HG03097 (cell line): ENCODE results near the gene FTO.
A peak's percentile ranks its signal among the peaks of the same experiment; 100 is the strongest.

Experiments
- ATAC-seq: cut with Tn5 transposase; IDR thresholded peaks from one replicate; pipeline ENCODE4 v1.9.1; 2021; ENCODE audit not compliant: unreplicated experiment, low FRiP score

The FTO gene

GRCh38 chr16:53892155-53892554 is 188.2 kb downstream of the FTO start:
- ATAC-seq, result no peak

GRCh38 chr16:53893731-53894435 is 189.9 kb downstream of the FTO start:
- no peak for ATAC-seq

DNA sequence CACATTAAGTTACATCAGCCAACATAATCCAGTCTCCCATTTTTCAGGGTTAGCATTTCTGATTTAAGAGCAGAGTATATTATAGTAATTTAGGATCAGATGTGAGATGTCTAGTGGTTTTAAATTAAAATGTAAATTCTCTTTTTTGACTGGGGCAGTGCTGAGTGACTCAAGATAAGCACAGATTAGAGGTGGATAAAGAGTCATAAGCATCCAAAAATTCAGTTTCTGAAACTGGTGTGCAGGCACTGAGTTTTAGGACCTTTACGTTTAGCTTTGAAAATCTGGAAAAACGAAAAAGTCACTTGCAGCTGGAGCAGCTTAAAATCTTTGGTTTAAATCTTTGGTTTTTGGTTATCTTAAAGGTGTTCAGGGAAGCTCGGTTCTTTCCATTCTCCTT is 190.7 kb downstream of the FTO start:
- no peak for ATAC-seq

DNA sequence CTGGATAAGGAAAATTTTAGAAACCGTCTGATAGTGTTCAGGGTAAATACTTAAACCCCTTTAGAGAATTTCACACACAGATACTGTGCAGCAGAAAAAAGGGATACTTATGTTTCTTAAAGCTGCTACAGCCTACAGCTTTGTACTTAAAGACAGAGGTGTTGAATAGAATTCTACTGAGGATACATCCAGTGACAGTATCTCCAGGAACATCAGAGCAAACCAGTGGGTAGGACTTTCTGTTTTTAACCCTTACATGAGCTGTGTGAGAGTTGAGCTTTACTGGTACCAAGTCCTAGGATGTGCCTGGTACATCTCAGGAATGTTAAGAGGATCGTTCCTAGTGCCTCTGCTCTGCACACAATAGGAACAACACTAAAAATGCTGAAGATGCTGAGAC is 191.5 kb downstream of the FTO start:
- no peak for ATAC-seq

DNA sequence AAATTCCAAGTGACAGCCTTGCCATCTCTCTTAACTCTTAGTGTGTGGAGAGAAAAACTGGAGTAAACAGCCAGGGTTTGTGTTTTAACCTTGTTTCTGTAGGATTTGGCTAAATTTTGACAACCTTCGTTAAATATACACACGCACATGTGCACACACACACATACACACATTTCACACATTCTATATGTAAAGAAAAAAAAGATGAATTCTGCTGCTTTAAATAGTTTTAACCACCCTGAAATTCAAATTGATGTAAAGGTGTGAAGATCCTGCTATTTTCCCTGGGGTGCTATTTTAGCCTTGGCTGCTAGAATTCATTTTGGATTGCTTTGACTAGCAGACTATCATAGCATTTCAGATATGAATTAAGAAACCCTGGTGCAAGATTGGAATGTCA is 191.9 kb downstream of the FTO start:
- ATAC-seq, result no peak

DNA sequence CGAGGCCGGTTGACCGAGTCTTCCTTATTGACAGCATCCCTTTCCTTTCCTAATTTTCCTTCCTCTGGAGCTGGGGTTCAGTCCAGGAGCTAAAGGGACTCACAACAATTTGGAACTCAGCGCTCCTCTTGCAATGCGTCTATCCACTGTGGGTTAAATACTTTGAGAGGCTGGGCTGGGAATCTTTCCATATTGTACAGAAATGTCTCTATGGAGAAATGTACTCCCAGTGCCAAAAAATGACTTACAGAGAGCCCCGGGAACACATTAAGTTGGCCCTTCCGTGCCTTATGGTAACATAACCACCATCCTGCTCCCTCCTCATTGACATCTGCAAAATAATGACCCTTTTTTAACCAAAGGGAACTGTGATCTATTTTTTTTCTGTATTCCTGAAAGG is 192.8 kb downstream of the FTO start:
- no peak for ATAC-seq

DNA sequence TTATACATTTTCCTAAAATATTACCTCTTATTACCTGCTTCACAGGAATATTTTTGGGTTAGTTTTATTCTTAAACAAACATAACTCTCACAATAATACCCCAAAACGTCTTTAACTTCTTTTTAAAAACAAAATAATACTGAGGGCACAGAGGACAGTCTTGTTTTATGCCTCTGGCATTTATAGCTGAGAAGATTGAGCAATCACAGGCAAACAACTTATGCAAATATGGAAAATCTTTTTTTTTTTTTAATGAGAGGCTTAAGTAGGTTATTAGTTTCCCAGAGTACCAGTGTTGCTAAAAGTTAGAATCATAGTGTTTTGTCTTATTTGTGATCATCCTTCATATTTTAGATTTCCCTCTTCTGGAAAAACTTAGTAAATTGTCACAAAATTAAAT is 195.0 kb downstream of the FTO start:
- ATAC-seq, result no peak

DNA sequence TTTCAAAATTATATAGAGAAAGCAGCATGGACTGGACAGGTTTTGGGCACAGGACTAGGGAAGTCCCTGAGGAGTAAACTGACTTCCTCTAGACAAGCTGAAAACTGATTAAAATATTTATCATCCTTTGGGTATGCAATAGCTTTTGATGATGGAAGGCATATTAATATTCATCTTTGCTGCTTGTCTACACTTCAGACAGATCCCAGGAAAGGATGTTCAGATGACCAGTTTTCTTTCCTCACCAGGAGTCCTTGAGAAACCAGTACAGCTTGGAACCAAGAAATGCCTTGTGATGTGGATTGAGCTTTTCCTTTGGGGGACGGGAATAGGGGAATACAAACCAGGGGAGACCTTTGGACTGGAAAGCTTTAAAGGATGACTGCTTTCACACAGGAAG is 195.5 kb downstream of the FTO start:
- ATAC-seq, result no peak

DNA sequence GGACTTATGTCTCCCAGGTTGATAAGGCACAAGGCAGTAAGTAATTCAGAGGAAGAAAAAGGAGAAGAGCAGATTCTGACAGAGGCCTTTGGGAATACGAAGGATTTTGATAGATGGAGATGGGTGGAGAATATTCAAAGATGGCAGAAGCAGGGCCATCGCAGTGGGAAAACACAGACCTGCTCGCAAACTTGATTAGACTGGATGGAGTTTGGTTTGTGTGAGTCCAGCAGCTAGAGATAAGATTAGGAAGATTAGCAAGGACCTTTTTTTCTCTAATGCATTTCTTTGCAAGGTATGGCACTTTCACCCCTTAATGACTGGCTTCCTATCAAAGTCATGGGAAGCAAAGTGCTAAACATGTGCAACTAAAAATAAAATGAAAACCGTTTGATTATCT is 196.7 kb downstream of the FTO start:
- ATAC-seq, result no peak

GRCh38 chr16:53901408-53901807 is 197.5 kb downstream of the FTO start:
- no peak for ATAC-seq

GRCh38 chr16:53904533-53904932 is 200.6 kb downstream of the FTO start:
- no peak for ATAC-seq

DNA sequence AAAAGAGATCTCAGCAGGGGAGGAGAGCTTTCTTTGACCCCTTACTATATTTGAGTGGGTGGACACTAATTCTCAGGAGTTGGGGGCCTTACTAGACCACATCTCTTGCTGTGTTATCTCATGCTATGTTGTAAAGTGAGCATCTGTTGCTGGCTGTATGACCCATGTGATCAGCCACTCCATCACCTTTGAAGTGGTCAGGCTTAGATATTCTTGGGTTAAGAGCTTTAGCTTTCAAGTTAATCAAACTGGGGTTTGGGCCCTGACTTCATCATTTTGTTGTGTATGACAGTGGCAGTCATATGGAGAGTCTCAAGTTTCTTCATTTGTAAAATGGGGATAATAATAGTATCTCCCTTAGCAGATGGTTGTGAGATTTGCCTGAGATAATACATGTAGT is 201.1 kb downstream of the FTO start:
- no peak for ATAC-seq

- no peak for ATAC-seq
These were observed 204.8 kb downstream of the FTO start for GRCh38 chr16:53908731-53909130.

DNA sequence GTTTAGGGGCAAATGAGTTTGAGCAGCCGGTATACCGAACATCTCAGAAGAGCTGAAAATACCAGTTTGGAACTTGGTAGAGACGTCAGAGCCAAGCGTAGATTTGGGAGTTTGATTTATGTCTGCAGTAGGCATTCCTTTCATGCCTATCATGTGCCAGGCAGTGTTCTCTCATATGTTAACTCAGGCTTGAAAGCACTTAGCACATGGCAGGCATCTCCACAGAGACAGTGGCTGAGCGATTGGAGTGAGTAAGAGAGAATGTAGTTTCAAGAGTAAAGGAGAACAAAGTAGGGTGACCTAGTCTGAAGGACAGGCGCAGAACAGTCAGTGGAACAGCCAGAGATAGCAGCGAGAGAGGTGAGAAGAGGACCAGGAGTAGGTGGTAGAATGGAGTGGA is 207.0 kb downstream of the FTO start:
- ATAC-seq, result no peak

DNA sequence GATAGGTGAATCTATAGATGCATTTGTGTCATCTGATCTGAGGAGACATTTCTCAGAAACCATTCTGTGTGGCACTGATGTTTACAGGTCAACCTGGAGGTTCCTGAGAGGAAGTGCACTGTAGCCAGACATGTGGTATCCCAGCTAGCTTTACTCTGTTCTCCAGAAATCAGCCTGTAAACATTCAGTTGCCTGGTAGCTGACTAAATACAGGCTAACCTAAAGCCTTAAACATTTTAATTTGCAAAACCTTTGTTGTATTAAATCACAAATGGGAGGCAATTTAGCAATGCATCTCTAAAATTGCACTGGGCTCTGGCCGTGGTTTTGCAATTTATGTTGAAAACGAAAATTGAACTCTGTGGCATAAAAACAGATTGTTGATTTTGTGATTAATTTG is 207.6 kb downstream of the FTO start:
- ATAC-seq, result no peak

GRCh38 chr16:53912155-53912554 is 208.2 kb downstream of the FTO start:
- ATAC-seq, result peak; percentile 80

- no peak for ATAC-seq
These were observed 209.3 kb downstream of the FTO start for GRCh38 chr16:53913099-53913870.

- ATAC-seq, result no peak
These were observed 210.0 kb downstream of the FTO start for GRCh38 chr16:53913920-53914319.

DNA sequence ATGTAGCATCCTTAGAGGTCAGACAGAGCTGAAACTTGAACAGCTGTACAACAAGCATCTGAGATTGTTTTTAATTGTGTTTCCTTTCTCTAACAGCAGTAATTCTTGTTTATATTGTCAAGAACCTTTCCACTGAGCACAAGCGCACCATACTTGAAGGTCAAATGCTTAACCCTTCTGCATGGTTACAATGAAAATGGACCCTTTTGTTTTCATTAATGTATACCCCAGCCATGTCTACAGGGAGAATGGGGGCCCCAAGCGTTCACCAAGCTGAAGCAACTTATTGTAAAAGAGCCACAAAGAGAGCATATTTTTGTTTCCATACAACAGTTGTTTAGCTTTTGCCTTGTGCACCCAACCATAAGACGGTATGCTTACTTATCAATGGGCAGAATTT is 210.8 kb downstream of the FTO start:
- ATAC-seq, result no peak

DNA sequence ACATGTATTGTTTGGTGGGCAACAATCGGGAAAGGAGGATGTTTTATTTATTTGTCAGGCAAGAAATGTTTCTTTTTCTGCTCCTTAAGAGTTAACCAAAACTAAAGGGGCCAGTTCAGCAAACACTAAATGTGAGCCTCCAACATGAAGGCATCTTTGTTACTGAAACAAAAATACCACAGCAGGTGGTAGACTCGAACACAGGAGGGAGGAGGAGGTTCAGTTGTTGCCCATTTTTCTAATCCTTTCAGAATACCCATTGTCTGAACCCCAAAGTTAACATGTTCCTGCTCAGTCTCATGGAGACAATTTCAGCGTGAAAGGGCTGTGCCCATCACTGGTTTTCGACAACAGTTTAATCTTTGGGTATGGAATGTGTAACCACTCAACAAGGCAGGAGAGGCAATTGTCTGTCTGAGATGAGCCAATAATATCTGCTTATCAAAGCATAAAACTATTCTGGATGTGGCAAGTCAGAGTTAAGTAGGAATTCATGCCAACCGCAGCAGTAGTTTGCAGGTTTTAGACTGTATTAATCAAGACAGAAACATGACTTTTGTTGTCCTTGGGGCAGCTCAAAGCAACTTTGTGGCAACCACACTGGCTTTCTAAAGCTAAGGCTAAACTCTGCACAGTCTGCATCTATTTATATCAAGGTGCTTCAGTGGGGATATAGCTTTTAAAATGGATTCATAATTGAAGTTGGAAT is 211.7 kb downstream of the FTO start:
- ATAC-seq, result no peak

GRCh38 chr16:53920988-53921387 is 217.0 kb downstream of the FTO start:
- ATAC-seq, result no peak
